ENCODE measurements around the gene CTSD.

DNA sequence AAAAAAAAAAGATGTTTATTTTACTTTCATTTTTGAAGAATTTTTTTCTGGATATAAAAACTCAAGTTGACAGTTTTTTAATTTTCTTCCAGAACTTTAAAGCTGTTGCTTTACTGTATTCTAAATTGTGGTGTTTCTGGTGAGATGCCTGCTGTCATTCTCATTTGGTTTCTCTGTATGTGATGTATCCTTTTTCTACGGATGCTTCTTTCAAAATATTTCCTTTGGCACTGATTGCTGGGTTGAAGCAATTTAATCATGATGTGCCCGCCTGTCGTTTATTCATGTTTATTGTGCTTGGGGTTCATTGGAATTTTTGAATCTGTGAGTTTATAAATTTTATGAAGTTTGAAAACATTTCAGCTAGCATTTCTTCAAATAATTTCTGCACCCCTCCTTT is 29.4 kb upstream of the CTSD start:
- TF ChIP-seq, protein P1, sequence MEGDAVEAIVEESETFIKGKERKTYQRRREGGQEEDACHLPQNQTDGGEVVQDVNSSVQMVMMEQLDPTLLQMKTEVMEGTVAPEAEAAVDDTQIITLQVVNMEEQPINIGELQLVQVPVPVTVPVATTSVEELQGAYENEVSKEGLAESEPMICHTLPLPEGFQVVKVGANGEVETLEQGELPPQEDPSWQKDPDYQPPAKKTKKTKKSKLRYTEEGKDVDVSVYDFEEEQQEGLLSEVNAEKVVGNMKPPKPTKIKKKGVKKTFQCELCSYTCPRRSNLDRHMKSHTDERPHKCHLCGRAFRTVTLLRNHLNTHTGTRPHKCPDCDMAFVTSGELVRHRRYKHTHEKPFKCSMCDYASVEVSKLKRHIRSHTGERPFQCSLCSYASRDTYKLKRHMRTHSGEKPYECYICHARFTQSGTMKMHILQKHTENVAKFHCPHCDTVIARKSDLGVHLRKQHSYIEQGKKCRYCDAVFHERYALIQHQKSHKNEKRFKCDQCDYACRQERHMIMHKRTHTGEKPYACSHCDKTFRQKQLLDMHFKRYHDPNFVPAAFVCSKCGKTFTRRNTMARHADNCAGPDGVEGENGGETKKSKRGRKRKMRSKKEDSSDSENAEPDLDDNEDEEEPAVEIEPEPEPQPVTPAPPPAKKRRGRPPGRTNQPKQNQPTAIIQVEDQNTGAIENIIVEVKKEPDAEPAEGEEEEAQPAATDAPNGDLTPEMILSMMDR (IDR thresholded peaks at IDR 0.05), result no peak
- TF ChIP-seq ZFX (IDR thresholded peaks at IDR 0.05; ENCODE audit: borderline replicate concordance), result no peak
